ENCODE results near the gene TNPO2.
"Not testable (repeated sequence)": the region's sequence is repeated elsewhere in the genome, so short reads cannot be mapped to it uniquely, and the experiment has no call there.

TNPO2 gene

DNA sequence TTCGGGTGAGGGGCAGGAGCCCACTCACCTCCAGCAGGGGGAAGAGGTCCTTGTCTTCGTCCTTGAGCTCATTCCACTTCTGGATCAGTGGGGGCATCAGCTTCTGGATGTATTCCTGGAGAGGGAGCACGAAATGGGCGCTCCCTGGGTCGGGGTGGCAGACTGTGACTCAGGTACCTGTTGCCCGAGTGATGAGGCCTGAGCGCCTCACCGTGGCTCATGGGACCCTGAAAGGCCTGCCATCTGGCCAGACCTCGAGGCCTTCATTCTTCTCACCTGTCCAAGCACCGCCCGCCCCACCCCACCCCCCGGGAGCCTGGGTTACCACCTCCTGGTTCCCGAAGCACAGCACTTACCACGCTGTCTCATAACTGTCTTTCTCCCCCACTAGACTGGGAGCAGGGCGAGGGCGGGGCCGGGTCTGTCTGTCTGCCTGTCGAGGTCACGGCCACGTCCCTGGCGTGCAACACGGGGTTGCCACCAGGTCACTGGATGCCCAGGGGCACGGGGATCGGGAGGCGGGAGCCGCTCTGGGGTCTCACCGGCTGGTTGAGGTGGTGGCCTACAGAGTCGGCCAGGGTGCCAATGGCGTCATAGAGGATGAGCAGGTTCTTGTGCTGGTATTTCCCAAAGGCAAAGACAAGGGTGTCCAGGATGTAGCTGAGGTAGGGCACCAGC lies 17.9 kb downstream of the TNPO2 start:
- no peak for DNase-seq (ENCODE audit: low read depth)

DNA sequence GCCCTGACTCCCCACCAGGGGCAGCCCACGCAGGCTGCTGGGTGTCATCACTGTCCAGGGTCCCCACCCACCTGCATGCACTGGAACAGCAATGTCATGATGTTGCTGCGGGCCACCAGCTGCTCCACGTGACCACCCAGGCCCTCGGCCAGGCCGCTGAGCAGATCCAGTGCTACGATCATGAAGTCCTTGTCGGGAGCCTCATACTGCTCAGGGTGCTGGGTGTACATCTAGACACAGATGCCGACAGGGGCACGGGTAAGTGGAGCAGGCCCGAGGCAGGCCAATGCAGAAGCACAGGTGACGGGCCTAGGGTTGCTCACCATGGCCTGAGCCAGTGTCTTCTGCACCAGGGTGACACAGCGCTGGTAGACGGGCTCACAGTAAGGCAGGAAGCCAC lies 18.6 kb downstream of the TNPO2 start:
- no peak for DNase-seq (ENCODE audit: low read depth)

DNA sequence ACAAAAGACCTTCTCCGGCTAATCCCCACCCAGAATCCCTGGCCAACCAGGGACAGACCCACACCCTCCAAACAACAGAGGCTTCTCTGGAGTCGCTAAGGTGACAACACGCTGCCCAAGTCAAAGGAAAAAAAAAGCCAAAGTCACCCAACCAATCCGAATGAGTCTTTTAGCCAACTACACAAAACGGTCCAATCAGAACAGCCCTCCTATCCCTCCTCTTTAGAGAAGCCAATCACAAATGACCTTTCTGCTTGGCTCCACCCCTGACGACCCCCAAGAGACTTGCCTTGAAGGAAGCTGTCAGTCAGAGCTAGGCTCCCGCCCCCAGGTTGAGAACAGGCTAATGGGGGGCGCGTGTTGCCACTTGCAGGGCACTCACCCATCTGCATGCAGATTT lies 20.7 kb downstream of the TNPO2 start:
- DNase-seq (ENCODE audit: low read depth) = peak; percentile 49

DNA sequence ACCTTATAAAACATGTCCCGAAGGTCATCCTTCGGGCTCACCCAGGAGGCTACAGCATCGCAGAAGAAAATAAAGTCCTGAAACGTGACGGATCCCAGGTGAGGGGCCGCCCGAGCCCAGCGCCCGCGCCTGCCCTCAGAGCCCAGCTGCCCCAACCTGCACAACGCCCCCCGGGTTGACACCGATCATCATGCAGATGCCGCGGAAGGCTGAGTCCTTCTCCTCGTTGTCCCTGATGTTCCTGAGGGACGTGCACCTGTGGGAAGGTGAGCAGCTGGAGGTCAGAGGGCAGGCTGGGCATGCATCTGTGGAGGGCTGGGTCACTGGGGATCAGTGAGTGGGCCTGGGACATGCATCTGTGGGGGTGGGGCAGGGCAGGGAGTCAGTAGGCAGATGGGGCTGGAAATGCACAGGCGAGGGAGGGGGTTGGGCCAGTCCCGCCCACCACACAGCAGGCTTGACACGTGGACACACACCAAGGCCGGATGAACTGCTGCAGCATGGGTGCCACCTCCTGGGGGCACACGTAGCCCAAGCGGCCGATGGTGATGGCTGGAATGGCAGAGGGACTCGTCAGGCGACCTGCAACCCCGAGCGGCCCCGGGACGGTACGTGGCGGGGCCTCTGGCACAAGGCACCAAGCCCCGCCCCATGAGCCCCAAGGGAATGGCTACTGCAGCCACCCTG lies 22.0 kb downstream of the TNPO2 start:
- DNase-seq (ENCODE audit: low read depth) = no peak

DNA sequence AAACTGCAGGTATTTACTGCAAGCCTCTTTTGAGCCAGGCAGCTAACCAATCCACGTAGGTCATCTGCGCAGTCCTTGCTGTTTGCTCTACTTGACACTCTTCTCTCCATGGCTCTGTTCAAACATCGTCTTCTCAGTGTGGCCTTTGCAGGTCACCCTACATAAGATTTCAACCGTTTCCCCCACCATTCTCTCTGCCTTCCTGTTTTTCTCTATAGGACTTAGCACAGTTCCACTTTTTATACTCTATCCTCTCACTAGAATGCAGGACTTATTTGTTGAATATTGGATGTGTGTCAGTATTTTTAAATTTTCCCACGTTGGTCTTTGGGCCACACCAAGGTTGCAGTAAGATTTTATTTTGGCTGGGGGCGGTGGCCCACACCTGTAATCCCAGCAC lies 25.6 kb downstream of the TNPO2 start:
- DNase-seq (ENCODE audit: low read depth) = no peak

DNA sequence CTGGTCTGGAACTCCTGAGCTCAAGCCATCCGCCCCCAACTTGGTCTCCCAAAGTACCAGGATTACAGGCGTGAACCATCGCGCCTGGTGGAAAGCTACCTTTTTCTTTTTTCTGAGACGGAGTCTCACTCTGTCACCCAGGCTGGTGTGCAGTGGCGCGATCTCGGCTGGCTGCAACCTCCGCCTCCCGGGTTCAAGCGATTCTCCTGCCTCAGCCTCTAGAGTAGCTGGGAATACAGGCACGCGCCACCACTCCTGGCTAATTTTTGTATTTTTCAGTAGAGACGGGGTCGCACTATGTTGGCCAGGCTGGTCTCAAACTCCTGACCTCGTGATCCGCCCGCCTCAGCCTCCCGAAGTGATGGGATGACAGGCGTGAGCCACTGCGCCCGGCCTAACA lies 26.3 kb downstream of the TNPO2 start:
- not testable (repeated sequence) for DNase-seq (ENCODE audit: low read depth)

DNA sequence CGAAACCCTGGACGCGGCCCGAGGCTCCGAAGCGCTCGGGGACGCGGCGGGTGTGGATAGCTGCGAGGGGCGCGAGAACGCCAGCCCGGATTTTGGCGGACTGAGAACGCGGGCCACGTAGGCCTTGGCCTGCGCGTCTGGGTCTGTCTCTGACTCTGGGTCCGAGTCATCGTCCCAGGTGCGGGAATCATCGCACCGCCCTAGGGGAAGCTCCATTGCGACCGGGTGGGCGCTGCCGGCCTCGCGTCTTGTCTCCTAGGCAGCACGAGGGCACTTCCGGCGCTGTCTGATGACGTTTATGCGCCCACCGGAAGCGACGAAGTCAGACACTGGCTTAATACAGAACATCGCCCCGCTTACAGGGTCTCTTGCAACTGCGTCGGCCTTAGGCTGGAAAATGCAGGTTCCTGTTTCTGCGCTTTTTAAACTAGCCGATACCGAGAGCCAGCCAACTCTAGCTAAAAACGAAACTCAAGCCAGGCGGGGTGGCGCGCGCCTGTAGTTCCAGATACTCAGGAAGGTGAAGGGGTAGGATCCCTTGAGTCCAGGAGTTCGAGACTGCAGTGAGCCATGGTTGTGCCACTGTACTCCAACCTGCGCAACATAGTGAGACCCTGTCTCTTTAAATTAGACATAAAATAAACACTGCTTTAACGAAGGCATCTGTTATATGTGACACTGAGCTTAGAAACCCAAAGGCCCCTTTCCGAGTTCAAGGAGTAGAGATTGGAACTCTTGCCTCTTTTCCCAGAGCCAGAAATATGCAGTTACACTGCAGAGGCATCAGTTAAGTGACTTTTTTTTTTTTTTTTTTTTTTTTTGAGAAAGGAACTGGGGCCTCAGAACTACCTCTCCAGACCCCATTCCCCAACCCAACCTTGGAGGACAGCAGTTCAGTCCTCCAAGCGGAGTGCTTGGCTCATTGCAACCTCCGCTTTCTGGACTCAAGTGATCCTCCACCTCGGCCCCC lies 27.1 kb downstream of the TNPO2 start, which contains the start of gene FBXW9:
FBXW9 (minus strand) TSS at position 266 of the 970 bp plus-strand sequence; CDS start at position 216, 50 bp downstream.
- DNase-seq (ENCODE audit: low read depth) = peak; percentile 93

DNA sequence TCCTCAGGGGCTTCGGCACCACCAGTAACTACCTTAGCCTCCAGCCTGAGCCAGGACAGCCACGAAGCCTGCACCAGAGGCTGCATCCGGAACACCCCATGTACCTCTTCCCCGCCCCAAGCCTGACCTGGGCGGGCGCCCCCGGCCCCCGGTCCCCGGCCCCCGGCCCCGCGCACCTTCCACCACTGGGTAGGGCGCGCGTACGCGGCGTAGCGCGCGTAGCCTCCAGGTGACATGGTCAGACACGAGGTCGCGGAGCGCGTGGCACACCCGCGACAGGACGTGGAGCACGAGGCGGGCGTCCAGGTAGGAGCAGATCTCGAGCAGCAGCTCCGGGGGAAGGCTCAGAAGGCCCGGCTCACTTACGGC lies 27.8 kb downstream of the TNPO2 start:
- no peak for DNase-seq (ENCODE audit: low read depth)

DNA sequence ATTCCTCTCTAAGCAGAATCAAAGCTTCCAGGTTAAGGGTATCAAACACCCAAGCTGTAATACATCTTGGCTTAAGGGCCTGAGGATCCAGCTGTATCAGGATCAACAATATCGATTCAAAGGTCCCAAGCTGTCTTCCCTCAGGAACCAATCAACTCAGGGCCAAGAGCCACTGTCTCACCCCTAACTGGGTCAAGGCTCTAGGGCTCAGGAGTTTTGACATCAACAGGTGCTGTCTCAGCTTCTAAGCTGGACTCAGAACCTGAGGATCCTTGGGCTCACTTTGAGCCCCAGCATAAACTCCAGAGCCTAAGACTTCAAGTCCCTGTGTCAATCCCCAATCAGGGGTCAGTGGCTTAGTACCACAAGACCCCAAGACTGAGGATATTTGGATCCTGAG lies 28.2 kb downstream of the TNPO2 start:
- DNase-seq (ENCODE audit: low read depth) = no peak

DNA sequence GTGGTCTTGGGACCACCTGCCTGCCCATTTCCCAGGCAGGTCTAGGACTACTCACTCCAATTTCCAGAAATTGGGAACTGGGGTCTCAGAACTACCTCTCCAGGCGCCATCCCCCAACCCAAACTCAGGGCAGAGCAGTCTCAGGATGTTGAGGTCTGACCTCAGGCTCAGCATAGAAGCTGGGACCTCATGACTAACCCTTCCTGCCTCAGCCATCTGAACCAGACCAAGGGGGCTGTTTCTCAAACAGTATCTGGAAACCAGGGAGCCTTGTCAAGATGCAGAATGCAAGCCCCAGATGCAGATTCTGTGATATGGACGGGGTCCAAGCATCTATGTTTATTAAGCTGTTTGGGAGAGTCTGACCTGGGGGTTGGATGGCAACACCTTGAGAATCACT lies 28.6 kb downstream of the TNPO2 start:
- no peak for DNase-seq (ENCODE audit: low read depth)

DNA sequence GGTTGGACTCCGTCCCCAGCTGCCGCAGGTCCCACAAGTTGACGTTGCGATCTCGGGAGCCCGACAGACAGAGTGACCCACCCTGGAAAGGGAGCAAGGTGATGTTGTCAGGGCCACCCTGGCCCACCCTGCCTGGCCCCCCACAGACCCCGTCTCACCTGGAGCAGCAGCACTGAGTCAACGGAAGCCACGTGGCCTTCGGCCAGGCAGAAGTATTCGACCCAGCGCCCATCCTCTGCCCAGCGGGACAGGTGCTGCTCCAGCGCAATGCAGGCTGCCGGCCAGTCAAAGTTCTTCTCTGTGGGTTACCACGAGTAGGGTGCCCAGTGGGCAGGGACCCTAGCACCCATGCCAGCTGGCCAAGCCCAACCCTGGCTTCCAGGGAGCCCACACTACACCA lies 29.1 kb downstream of the TNPO2 start:
- DNase-seq (ENCODE audit: low read depth) = no peak

DNA sequence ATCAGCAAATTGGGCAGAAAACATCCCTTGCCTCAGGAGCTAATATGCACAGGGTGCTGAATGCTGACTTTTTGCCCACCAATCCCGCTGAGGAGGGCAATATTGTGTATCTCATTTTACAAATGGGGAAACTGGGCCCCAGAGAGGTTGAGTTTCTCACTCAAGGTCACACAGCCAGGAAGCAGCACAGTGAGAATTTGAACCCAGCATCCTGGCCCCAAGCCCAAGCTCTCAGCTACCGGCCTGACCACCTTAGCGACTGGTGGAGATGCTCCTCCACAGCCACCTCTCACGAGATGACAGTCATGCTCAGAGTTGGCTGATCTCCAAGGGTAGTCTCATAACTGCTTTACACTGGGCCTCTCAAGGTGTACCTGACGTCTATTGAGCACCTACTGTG lies 30.8 kb downstream of the TNPO2 start:
- DNase-seq (ENCODE audit: low read depth) = no peak

DNA sequence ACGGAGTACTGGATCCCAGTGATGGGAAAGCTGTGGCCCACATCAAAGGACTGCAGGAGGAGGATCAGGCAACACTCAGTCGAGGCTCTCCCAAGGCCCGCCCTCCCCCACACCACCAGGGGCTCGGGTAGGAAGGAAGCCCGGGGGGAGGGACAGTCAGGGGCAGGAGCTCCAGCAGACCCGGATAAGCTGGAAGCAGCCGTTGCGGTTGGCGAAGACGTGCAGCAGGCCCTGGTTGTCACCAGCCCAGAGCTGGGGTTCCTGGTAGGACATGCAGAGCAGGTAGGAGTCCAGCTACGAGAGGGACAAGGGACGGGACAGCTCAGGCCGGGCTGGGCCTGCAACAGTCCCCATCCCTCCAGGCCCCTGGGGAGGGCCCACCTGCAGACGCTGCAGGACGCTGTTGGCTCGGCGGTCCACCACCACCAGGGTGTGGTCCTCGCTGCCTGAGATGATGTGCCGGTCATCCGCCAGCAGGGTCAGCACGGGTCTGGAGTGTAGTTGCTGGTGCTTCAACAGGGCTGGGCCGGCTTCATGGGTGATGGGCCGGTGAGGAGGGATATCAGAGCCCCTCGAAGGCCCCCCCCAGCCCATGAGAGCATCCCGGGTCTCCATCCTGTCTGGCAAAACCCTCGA lies 34.0 kb downstream of the TNPO2 start:
- DNase-seq (ENCODE audit: low read depth) = no peak

DNA sequence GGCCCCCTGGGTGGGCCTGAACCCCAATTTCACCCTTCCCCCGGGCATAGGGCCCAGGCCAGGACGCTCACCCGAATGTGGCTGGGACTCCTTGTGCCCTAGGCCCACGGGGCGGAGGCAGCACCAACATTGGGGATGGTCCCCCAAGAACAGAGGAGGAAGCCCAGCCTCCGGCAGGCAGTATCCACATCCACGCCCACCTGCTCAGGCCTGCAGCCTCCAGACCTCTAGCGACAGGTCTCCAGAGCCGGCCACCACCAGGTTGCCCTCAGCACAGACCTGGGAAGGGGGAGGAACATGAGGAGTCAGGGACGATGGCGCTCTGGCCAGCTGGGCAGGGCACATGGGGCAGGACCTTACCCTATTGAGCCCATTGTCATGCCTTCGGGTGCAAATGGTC lies 34.7 kb downstream of the TNPO2 start:
- DNase-seq (ENCODE audit: low read depth) = no peak

DNA sequence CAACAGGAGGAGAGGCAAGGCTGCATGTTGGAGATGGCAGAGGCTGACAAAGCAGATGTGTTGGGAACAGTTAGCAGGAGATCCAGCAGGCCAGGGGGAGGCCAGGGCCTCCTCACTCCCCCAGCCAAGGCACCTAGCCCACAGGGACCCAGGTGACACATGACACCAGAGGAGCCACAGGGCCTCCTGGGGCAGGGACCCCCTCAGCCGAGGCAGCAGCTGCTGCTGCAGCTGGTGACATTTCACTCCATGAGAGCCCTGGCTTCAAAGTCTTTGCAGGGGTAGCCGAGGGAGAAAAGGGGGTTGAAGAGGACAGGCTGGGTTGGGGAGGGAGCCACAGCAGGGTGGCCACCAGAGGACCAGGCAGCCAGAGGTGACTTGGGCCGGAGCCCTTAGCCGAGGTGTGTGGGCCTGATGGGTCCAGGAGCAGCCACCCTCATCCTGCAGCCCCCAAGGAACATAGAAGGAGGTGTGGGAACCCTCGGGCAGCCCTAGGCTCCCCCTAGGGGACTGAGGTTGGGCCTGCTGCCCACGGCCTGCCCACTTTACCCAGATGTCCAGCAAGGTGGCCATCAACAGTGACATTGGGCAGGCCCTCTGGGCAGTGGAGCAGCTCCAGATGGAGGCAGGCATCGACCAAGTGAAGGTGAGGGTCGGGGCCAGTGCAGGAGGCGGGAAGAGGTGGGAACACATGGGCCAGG lies 36.1 kb downstream of the TNPO2 start, which contains the start of gene GNG14:
GNG14 (plus strand) TSS at position 503 of the 701 bp plus-strand sequence; CDS start at position 554, 51 bp downstream.
- no peak for DNase-seq (ENCODE audit: low read depth)

DNA sequence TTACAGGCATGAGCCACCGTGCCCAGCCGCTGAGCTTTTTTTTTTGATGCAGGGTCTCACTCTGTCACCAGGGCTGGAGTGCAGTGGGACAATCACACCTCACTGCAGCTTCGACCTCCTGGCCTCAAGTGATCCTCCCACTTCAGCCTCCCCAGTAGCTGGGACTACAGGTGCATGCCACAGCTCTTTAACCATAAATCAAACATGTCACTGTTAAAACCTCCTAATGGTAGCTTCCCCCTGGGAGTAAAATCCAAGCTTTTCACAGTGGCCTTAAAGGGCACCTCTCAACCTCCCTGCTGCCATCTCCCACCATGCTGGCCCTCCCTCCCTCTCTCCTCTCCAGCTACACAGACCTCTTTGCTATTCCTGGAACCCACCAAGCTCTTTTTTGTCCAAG lies 37.9 kb downstream of the TNPO2 start:
- no peak for DNase-seq (ENCODE audit: low read depth)

DNA sequence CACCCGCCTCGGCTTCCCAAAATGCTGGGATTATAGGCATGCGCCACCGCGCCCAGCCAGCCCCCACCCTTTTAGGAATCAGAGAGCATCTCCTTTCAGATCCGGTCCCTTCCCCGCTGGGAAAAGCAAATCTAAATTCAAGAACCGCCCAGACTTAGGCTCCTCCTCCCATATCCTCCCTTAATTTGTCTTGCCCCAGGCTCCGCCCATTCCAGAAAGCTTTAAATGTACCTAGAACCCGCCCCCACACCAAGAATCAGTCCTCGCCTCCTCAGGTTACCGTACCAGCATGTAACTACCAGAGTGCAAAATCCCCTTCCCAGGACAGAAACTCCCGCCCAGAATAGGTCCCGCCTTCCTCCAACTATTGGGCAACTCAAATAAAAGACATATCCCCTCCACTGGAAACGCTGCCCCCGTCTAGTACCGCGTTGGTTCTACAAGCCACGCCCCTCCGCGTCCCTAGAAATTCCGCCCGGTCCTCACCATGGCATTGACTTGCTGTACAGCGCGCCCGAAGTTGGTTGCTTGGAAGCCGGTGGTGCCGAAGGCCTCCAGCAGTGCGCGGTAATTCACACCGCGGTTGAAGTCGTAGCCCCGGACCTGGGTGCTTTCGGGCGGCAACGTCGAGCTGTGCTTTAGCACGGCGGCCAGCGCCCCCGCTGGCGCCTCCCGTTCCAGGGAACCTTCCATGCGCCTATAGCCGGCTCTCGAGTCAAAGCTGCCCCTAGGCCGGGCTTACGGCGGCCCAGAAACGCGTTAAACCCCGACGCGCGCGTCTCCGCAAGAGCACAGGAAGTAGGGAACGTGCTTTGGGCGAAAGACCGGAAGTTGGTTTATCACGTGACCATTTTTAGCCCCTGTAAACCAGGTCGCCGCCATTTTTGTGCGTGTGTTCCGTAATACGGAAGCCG lies 42.4 kb downstream of the TNPO2 start, which contains the start of gene DHPS:
DHPS (minus strand) TSS at position 807 of the 914 bp plus-strand sequence; CDS start at position 693, 114 bp downstream.
- peak; percentile 98 for DNase-seq (ENCODE audit: low read depth)

DNA sequence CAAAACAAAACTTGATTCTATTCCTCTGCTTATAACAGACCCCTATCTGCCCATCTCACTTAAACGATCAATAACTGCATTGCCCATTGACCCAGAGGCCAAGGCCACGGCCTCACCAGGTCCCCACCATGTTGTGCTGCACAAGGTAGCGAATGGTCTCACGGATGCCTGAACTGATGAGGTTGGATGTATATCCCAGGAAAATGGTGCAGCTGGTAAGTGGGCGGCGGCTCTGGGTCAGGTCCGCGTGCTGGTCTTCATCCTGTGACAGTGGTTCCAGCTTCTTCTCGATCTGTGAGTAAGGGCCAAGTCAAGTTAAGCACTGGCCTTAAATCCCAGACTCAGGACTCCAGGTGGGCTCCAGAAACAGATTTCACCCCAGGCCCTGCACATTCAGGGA lies 43.7 kb downstream of the TNPO2 start:
- no peak for DNase-seq (ENCODE audit: low read depth)

DNA sequence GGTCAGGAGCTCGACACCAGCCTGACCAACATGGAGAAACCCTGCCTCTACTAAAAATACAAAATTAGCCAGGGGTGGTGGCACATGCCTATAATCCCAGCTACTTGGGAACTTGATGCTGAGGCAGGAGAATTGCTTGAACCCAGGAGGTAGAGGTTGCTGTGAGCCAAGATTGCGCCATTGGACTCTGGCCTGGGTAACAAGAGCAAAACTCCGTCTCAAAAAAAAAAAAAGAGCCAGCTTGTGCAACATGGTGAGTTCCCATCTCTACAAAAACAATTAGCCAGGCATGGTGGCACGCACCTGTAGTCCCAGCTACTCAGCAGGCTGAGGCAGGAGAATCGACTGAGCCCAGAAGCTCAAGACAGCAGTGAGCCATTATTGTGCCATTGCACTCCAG lies 45.7 kb downstream of the TNPO2 start:
- DNase-seq (ENCODE audit: low read depth) = not testable (repeated sequence)

DNA sequence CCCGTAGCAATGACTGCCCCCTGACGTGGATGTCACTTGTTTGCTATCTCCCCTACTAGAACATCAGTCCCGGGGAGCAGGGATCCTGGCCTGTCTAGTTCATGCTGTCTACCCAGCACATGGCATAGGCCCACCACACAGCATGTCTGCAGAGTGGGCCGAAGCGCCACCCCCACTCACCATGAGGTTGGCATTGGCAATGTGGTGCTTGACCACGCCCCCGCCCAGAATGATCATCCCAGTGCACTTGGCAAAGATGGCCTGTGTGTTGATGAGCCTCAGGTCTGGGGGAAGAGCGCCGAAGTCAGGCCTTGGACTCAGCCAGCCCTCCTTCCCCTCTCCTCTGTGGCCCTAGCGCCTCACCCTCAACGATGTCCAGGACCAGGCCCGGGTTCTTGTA lies 46.8 kb downstream of the TNPO2 start:
- DNase-seq (ENCODE audit: low read depth) = no peak

All from amniotic epithelial cell (primary cell).